NT2/D1 (cell line): ENCODE data around the gene TTC23.

Source experiments
- YY1 ChIP-seq: IDR thresholded peaks from 2 replicates; pipeline ENCODE4 v1.6.1; 2011; ENCODE audit not compliant: insufficient read length, insufficient read depth
- ZNF274 ChIP-seq: IDR thresholded peaks from 2 replicates; pipeline ENCODE4 v1.6.1; 2011; ENCODE audit warnings: mild to moderate bottlenecking, low read depth, low read length

GRCh38 chr15:99137877-99138276 lies 111.5 kb downstream of the TTC23 start:
- TF ChIP-seq ZNF274 (no peak), YY1 (no peak)
